ENCODE measurements around the gene UGT2B17. TPM values are rescaled to one million over a fixed set of nuclear protein-coding genes. Genes with fewer than 3 reads are reported as not detected.
"Not testable (repeated sequence)": the region's sequence is repeated elsewhere in the genome, so short reads cannot be mapped to it uniquely, and the experiment has no call there.

UGT2B17 gene
- total and polyA plus RNA-seq, 2 donors (not counting 3 experiments of a cell fraction or from before 2014, with no cell fraction given): not detected

- H3K4me2 ChIP-seq (ENCODE audit: insufficient read depth, low read length); intact Hi-C loops (cut with micrococcal nuclease); H3K4me1 ChIP-seq (ENCODE audit: control insufficient read depth, extremely low read depth, insufficient read depth, low read length); CTCF ChIA-PET; H3K27me3 ChIP-seq (ENCODE audit: control insufficient read depth in 2 of 2, insufficient read depth in 2 of 2, low read length in 2 of 2); H3K9me3 ChIP-seq (replicated peaks; ENCODE audit: control insufficient read depth, insufficient read depth, low read length); dilution Hi-C loops (cut with MboI; ENCODE audit: extremely low pct_ligation_motif_present, low sequenced_read_pairs); DNase-seq (ENCODE audit: low read depth, low spot score); H3K27ac ChIP-seq (ENCODE audit: insufficient read depth, low read depth, low read length); H3K36me3 ChIP-seq (ENCODE audit: control insufficient read depth in 2 of 2, extremely low read depth in 1 of 2, insufficient read depth in 2 of 2, low read length in 2 of 2); BruUV-seq (replicated peaks); H3K9ac ChIP-seq (replicated peaks; ENCODE audit: extremely low read depth, insufficient read depth, low read length); POLR2A ChIA-PET; H3K9me1 ChIP-seq (replicated peaks; ENCODE audit: control insufficient read depth, extremely low read depth, insufficient read depth, low read length); H3K79me2 ChIP-seq (ENCODE audit: control insufficient read depth, insufficient read depth, low read length); H4K20me1 ChIP-seq (replicated peaks; ENCODE audit: control insufficient read depth, extremely low read depth, insufficient read depth, low read length); H2AFZ ChIP-seq (ENCODE audit: low read depth, low read length); H3K4me3 ChIP-seq (replicated peaks in 1 of 3; ENCODE audit: insufficient read depth in 1 of 3, low read depth in 1 of 3, low read length in 3 of 3); FAIRE-seq: not testable (repeated sequence)
These were observed 23.0 kb downstream of the UGT2B17 start for GRCh38 chr4:68552818-68553811.

GRCh38 chr4:68542742-68543141, 33.4 kb downstream of the UGT2B17 start:
- H3K79me2 ChIP-seq (ENCODE audit: control insufficient read depth, insufficient read depth, low read length); H3K9me3 ChIP-seq (replicated peaks; ENCODE audit: control insufficient read depth, insufficient read depth, low read length); POLR2A ChIA-PET; CTCF ChIA-PET; H3K27me3 ChIP-seq (ENCODE audit: control insufficient read depth in 2 of 2, insufficient read depth in 2 of 2, low read length in 2 of 2); H3K27ac ChIP-seq (ENCODE audit: insufficient read depth, low read depth, low read length); BruUV-seq (replicated peaks); H2AFZ ChIP-seq (ENCODE audit: low read depth, low read length); DNase-seq (ENCODE audit: low read depth, low spot score); H3K4me3 ChIP-seq (replicated peaks in 1 of 3; ENCODE audit: insufficient read depth in 1 of 3, low read depth in 1 of 3, low read length in 3 of 3); dilution Hi-C loops (cut with MboI; ENCODE audit: extremely low pct_ligation_motif_present, low sequenced_read_pairs); H3K9ac ChIP-seq (replicated peaks; ENCODE audit: extremely low read depth, insufficient read depth, low read length); H3K9me1 ChIP-seq (replicated peaks; ENCODE audit: control insufficient read depth, extremely low read depth, insufficient read depth, low read length); FAIRE-seq; H4K20me1 ChIP-seq (replicated peaks; ENCODE audit: control insufficient read depth, extremely low read depth, insufficient read depth, low read length); intact Hi-C loops (cut with micrococcal nuclease); H3K36me3 ChIP-seq (ENCODE audit: control insufficient read depth in 2 of 2, extremely low read depth in 1 of 2, insufficient read depth in 2 of 2, low read length in 2 of 2); H3K4me2 ChIP-seq (ENCODE audit: insufficient read depth, low read length); H3K4me1 ChIP-seq (ENCODE audit: control insufficient read depth, extremely low read depth, insufficient read depth, low read length): not testable (repeated sequence)

All from endothelial cell of umbilical vein (primary cell).